Activated naive CD8-positive, alpha-beta T cell treated with anti-CD3 and anti-CD28 coated beads, Interleukin-2, amount 10 ng/mL, durations not matched to agents 7 days and 5 days (primary cell): ENCODE data around the gene INSL3. TPM values are rescaled to one million over a fixed set of nuclear protein-coding genes. Genes with fewer than 3 reads are reported as not detected.

Source experiments
- ATAC-seq: fragments of 150-1000 bp; cut with Tn5 transposase; one replicate; pipeline ENCODE4 v1.10.0; 2021; ENCODE audit warnings: low read depth, moderate library complexity
- POLR2A ChIA-PET: fragments of 350-600 bp; sonication (Branson Sonifier 250); formaldehyde crosslinking; loops from one replicate; lab custom pipeline; 2021; ENCODE audit warnings: antibody characterized with exemption; lab: Charles Lee
- DNase-seq: peaks from one replicate; pipeline ENCODE4 v3.0.0; 2021
- H3K27ac Mint-ChIP-seq: one replicate; pipeline ENCODE4 v1.8.0; 2022; ENCODE audit warnings: mild to moderate bottlenecking, mixed read lengths
- H3K27me3 Mint-ChIP-seq: one replicate; pipeline ENCODE4 v1.8.0; 2022; ENCODE audit warnings: mild to moderate bottlenecking, moderate library complexity, mixed read lengths
- H3K36me3 Mint-ChIP-seq: one replicate; pipeline ENCODE4 v1.8.0; 2021; ENCODE audit warnings: mild to moderate bottlenecking, mixed read lengths
- H3K4me1 Mint-ChIP-seq: one replicate; pipeline ENCODE4 v1.8.0; 2021; ENCODE audit warnings: mixed read lengths
- H3K4me3 Mint-ChIP-seq: one replicate; pipeline ENCODE4 v1.8.0; 2022; ENCODE audit warnings: mild to moderate bottlenecking, moderate library complexity, mixed read lengths
- H3K9me3 Mint-ChIP-seq: one replicate; pipeline ENCODE4 v1.8.0; 2021; ENCODE audit warnings: mixed read lengths
- total RNA-seq, 2 experiments: library from RNA; stranded (reverse); gene quantifications; one replicate each; pipeline ENCODE4 v1.2.3, GENCODE V29; 2021

The INSL3 gene
- total RNA-seq, 2 experiments from 2014 or later, result 1.6 to 2.9 TPM

- Mint-ChIP-seq H3K9me3 (no peaks in the 10 kb centered on the region), H3K4me1 (peaks cover 18% of the 10 kb centered on the region), H3K4me3 (no peak overlapping the region), H3K27me3 (no peaks in the 10 kb centered on the region), H3K36me3 (peaks cover 46% of the 10 kb centered on the region), H3K27ac (no peak overlapping the region)
- DNase-seq, result peak; percentile 56
- POLR2A ChIA-PET, result interaction anchor here (1.0 kb wide), 1 partner anchor 18 kb away, joined by 3 read pairs; no protein-coding TSS in a partner anchor
- peak; percentile 17 for ATAC-seq
Observed at GRCh38 chr19:17841810-17842662, 20.7 kb upstream of the INSL3 start.

- Mint-ChIP-seq H3K9me3 (no peaks in the 10 kb centered on the region), H3K4me3 (no peak overlapping the region), H3K27ac (no peak overlapping the region), H3K4me1 (peaks cover 20% of the 10 kb centered on the region), H3K27me3 (no peaks in the 10 kb centered on the region), H3K36me3 (peaks cover 50% of the 10 kb centered on the region)
- DNase-seq, result no peak
- POLR2A ChIA-PET, result no interaction called here
- no peak for ATAC-seq
Observed at GRCh38 chr19:17841371-17841809, 20.1 kb upstream of the INSL3 start.

GRCh38 chr19:17840019-17840418 lies 18.7 kb upstream of the INSL3 start:
- H3K27ac Mint-ChIP-seq, result peak overlapping the region; percentile 25
- no peak for ATAC-seq
- no peak overlapping the region for H3K4me3 Mint-ChIP-seq
- no peaks in the 10 kb centered on the region for H3K9me3 Mint-ChIP-seq
- POLR2A ChIA-PET, result interaction anchor here (1.2 kb wide), 1 partner anchor 16 kb away, joined by 5 read pairs; no protein-coding TSS in a partner anchor
- no peaks in the 10 kb centered on the region for H3K27me3 Mint-ChIP-seq
- H3K36me3 Mint-ChIP-seq, result peaks cover 58% of the 10 kb centered on the region
- no peak for DNase-seq
- H3K4me1 Mint-ChIP-seq, result peaks cover 18% of the 10 kb centered on the region

- peaks cover 10% of the 10 kb centered on the region for H3K4me1 Mint-ChIP-seq
- H3K9me3 Mint-ChIP-seq, result no peaks in the 10 kb centered on the region
- H3K27ac Mint-ChIP-seq, result no peak overlapping the region
- no peak for DNase-seq
- H3K36me3 Mint-ChIP-seq, result peaks cover 59% of the 10 kb centered on the region
- H3K4me3 Mint-ChIP-seq, result no peak overlapping the region
- no peaks in the 10 kb centered on the region for H3K27me3 Mint-ChIP-seq
- POLR2A ChIA-PET, result interaction anchor here (0.7 kb wide), 1 partner anchor 9 kb away, joined by 4 read pairs; no protein-coding TSS in a partner anchor
- no peak for ATAC-seq
Observed at GRCh38 chr19:17837972-17838371, 16.7 kb upstream of the INSL3 start.

GRCh38 chr19:17836530-17836929 lies 15.2 kb upstream of the INSL3 start:
- peak overlapping the region; percentile 55 for H3K27ac Mint-ChIP-seq
- no peak for ATAC-seq
- H3K9me3 Mint-ChIP-seq, result peaks cover 1% of the 10 kb centered on the region
- peaks cover 9% of the 10 kb centered on the region for H3K4me1 Mint-ChIP-seq
- no peak overlapping the region for H3K4me3 Mint-ChIP-seq
- no peak for DNase-seq
- no peaks in the 10 kb centered on the region for H3K27me3 Mint-ChIP-seq
- H3K36me3 Mint-ChIP-seq, result peaks cover 64% of the 10 kb centered on the region
- POLR2A ChIA-PET, result no interaction called here

GRCh38 chr19:17835182-17836006 lies 14.1 kb upstream of the INSL3 start:
- Mint-ChIP-seq H3K9me3 (peaks cover 1% of the 10 kb centered on the region), H3K36me3 (peaks cover 66% of the 10 kb centered on the region), H3K4me3 (no peak overlapping the region), H3K27me3 (no peaks in the 10 kb centered on the region), H3K27ac (peak overlapping the region; percentile 2), H3K4me1 (peaks cover 9% of the 10 kb centered on the region)
- no peak for ATAC-seq
- DNase-seq, result no peak
- POLR2A ChIA-PET, result interaction anchor here (1.2 kb wide), 1 partner anchor 31 kb away, joined by 7 read pairs; no protein-coding TSS in a partner anchor

DNA sequence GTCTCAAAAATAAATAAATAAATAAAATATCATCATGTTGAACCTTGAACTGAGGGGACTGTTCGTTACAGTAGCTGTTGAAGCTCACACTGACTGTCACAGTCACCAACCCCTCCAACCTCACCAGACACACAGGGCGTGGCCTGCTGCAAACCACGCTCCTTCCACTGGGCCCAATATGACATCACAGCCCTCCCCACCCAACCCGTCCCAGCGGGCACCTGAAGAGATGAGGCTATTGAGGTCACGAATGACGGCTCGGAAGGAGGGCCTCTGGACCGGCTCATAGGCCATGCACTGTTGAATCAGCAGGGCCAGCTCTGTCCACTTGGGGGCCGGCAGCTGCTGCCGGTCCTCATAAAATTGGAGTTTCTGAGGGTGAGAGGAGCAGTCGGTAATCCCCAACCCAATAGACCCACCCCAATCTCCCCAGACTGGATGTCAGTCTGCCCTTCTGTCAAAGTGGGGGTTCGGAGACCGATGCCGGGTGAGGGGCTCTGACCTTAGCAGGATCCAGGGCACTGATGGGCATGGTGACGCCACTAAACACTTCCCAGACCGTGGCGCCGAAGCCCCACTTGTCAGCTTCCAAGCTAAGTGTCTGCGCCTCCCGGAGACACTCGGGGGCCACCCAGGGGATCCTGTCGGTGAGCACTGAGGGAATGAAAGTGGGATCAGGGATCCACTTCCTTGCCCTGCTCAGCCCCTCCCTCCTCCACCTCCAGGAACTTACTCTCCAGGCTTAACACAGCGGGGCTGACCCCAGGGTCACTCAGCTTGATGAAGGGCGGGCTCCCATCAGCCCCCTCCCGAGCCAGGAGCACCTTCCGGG lies 13.2 kb upstream of the INSL3 start:
- ATAC-seq, result no peak
- peaks cover 68% of the 10 kb centered on the region for H3K36me3 Mint-ChIP-seq
- no peak overlapping the region for H3K27ac Mint-ChIP-seq
- POLR2A ChIA-PET, result interaction anchor here (0.8 to 1.2 kb wide), 2 partner anchors 11 to 30 kb away, joined by 3 to 7 read pairs; no protein-coding TSS in a partner anchor
- no peak for DNase-seq
- no peak overlapping the region for H3K4me3 Mint-ChIP-seq
- H3K9me3 Mint-ChIP-seq, result peaks cover 1% of the 10 kb centered on the region
- no peaks in the 10 kb centered on the region for H3K27me3 Mint-ChIP-seq
- peaks cover 9% of the 10 kb centered on the region for H3K4me1 Mint-ChIP-seq

GRCh38 chr19:17832443-17833208 lies 11.3 kb upstream of the INSL3 start:
- peaks cover 63% of the 10 kb centered on the region for H3K36me3 Mint-ChIP-seq
- H3K4me1 Mint-ChIP-seq, result peaks cover 12% of the 10 kb centered on the region
- no peak overlapping the region for H3K4me3 Mint-ChIP-seq
- H3K9me3 Mint-ChIP-seq, result peaks cover 1% of the 10 kb centered on the region
- H3K27ac Mint-ChIP-seq, result no peak overlapping the region
- POLR2A ChIA-PET, result interaction anchor here (0.9 to 1.5 kb wide), 2 partner anchors 10 to 15 kb away, joined by 3 to 4 read pairs; partner anchors contain the start of gene JAK3
- no peaks in the 10 kb centered on the region for H3K27me3 Mint-ChIP-seq
- no peak for DNase-seq
- ATAC-seq, result no peak

DNA sequence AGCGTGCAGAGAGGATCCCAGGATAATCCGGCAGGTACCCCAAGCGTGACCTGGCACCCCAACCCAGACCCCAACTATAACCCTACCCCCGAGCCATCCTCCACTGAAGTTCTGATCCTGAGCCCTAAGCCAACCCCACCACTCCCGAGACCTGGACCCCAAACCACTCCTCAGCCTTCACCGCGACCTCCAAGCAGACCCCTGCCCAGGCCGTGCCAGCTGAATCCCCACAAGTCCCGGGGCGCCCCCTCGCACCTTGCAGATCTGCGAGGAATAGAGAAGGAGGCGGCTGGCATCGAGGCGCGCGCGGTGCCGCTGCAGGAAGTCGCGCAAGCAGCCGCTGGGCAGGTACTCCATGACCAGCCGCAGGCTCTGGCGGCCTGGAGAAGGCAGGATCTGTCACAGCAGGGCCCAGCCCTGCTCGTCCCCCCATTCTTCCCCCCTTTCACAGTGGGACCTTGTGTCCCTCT lies 10.1 kb upstream of the INSL3 start:
- POLR2A ChIA-PET, result no interaction called here
- Mint-ChIP-seq H3K4me1 (peaks cover 9% of the 10 kb centered on the region), H3K27me3 (no peaks in the 10 kb centered on the region), H3K27ac (no peak overlapping the region), H3K36me3 (peaks cover 56% of the 10 kb centered on the region), H3K4me3 (no peak overlapping the region), H3K9me3 (peaks cover 1% of the 10 kb centered on the region)
- ATAC-seq, result no peak
- no peak for DNase-seq

GRCh38 chr19:17830567-17831418 lies 9.5 kb upstream of the INSL3 start:
- Mint-ChIP-seq H3K27me3 (no peaks in the 10 kb centered on the region), H3K36me3 (peaks cover 52% of the 10 kb centered on the region), H3K27ac (no peak overlapping the region), H3K9me3 (peaks cover 1% of the 10 kb centered on the region), H3K4me3 (no peak overlapping the region), H3K4me1 (peaks cover 9% of the 10 kb centered on the region)
- DNase-seq (peak; percentile 51), ATAC-seq (peak; percentile 35)
- POLR2A ChIA-PET, result interaction anchor here (0.9 kb wide), 1 partner anchor 16 kb away, joined by 3 read pairs; no protein-coding TSS in a partner anchor

DNA sequence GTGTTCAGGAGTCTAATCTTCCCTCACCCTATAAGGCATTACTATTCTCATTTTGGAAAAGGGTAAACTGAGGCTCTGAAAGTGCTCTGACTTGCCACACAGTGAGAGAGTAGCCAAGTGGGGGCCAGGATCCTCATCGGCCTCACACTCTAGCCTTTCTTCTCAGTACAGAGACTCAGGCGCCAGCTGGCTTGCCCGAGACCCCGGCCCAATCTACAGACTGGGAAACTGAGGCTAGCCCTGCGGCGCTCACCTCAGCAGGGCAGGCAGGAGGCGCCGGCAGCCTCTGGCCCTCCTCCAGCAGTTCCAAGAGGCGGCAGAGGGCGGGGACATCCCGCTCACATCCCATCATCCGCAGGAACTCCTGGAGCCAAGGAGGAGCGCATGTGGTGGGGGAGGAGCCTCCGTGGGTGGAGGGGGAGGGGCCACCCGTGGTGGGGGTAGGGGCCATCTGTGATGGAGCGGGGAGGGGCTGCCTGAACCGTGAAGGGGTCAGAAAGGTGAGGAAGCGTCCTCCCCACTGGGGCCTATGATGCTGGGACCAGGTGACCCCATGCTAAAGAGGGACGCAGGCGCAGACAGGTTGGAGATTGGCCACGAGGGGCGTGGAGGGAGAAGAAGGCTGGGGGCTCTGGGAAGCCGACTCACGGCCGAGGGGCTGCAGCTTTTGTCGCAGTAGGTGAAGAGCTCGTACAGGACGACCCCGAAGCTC lies 8.7 kb upstream of the INSL3 start:
- no peak overlapping the region for H3K4me3 Mint-ChIP-seq
- H3K4me1 Mint-ChIP-seq, result peaks cover 3% of the 10 kb centered on the region
- no peak for ATAC-seq
- no peak for DNase-seq
- H3K27me3 Mint-ChIP-seq, result no peaks in the 10 kb centered on the region
- POLR2A ChIA-PET, result interaction anchor here (0.9 kb wide), 1 partner anchor 17 kb away, joined by 3 read pairs; no protein-coding TSS in a partner anchor
- no peak overlapping the region for H3K27ac Mint-ChIP-seq
- H3K9me3 Mint-ChIP-seq, result peaks cover 1% of the 10 kb centered on the region
- H3K36me3 Mint-ChIP-seq, result peaks cover 49% of the 10 kb centered on the region
